H1 (cell line): ENCODE results near the gene ROPN1. TPM values are rescaled to one million over a fixed set of nuclear protein-coding genes. Genes with fewer than 3 reads are reported as not detected.

ENCODE experiments used
- CTCF ChIA-PET: fragments of 300-600 bp; sonication (Branson Sonifier 250); formaldehyde crosslinking; loops from one replicate; lab custom pipeline; 2021; ENCODE audit not compliant: partially characterized antibody; lab: Charles Lee
- POLR2A ChIA-PET: fragments of 300-600 bp; sonication (Branson Sonifier 250); formaldehyde crosslinking; loops from one replicate; lab custom pipeline; 2021; ENCODE audit warnings: inconsistent platforms; ENCODE audit not compliant: partially characterized antibody; lab: Charles Lee
- DNase-seq, 2 experiments: peaks; one replicate each; pipeline versions ENCODE4 v3.0.0 to v3.0.0-alpha.2; 2010 to 2022; ENCODE audit warnings: low spot score in 2 of 2, low read depth in 1 of 2, mixed read lengths in 1 of 2
- FAIRE-seq: peaks from 2 replicates; lab custom pipeline; 2011; peaks lifted over from hg19 to GRCh38; lab: Jason Lieb, UNC
- H2AFZ ChIP-seq: 2 replicates; pipeline ENCODE4 v1.8.1; 2012; ENCODE audit warnings: low read length, inconsistent platforms
- H2AK5ac ChIP-seq: 2 replicates; pipeline ENCODE4 v1.6.1; 2013; ENCODE audit warnings: low read depth, low read length
- H2BK120ac ChIP-seq: replicated peaks from 2 replicates; pipeline ENCODE3; 2013; ENCODE audit warnings: low read depth, low read length, inconsistent platforms
- H2BK12ac ChIP-seq: 2 replicates; pipeline ENCODE4 v1.6.1; 2013; ENCODE audit warnings: low read depth, low read length
- H2BK15ac ChIP-seq: 2 replicates; pipeline ENCODE4 v1.6.1; 2013; ENCODE audit warnings: low read length
- H2BK20ac ChIP-seq: 2 replicates; pipeline ENCODE4 v1.6.1; 2013; ENCODE audit warnings: low read length
- H2BK5ac ChIP-seq: 2 replicates; pipeline ENCODE4 v1.6.1; 2013; ENCODE audit warnings: low read depth, low read length
- H3K14ac ChIP-seq: 2 replicates; pipeline ENCODE4 v1.6.1; 2013; ENCODE audit warnings: inconsistent platforms; ENCODE audit not compliant: insufficient read length
- H3K18ac ChIP-seq: 2 replicates; pipeline ENCODE4 v1.6.1; 2013; ENCODE audit warnings: low read length; ENCODE audit errors: extremely low read depth
- H3K23ac ChIP-seq: 2 replicates; pipeline ENCODE4 v1.6.1; 2013; ENCODE audit warnings: inconsistent platforms; ENCODE audit not compliant: insufficient read length
- H3K23me2 ChIP-seq: 2 replicates; pipeline ENCODE4 v1.6.1; 2013; ENCODE audit warnings: low read depth, low read length
- H3K27ac ChIP-seq: 2 replicates; pipeline ENCODE4 v1.6.1; 2011; ENCODE audit warnings: low read depth, low read length, inconsistent platforms
- H3K27me3 ChIP-seq, 4 experiments: replicated peaks in 1 of 4; 1 replicate in 1 of 4; 2 replicates in 3 of 4; pipeline versions ENCODE4 v1.6.1 to v1.8.1; 2011 to 2013; ENCODE audit warnings: low read length in 3 of 4, mild to moderate bottlenecking in 3 of 4, inconsistent platforms in 2 of 4, mixed read lengths in 2 of 4, moderate library complexity in 1 of 4; ENCODE audit not compliant: control insufficient read depth in 3 of 4, insufficient read depth in 3 of 4; ENCODE audit errors: extremely low read depth in 1 of 4
- H3K36me3 ChIP-seq, 4 experiments: 2 replicates each; pipeline versions ENCODE4 v1.6.1 to v1.8.1; 2011 to 2013; ENCODE audit warnings: mild to moderate bottlenecking in 4 of 4, low read length in 3 of 4, moderate library complexity in 2 of 4, control low read depth in 1 of 4, inconsistent platforms in 1 of 4; ENCODE audit not compliant: insufficient read depth in 4 of 4, control insufficient read depth in 2 of 4
- H3K4ac ChIP-seq: replicated peaks from 2 replicates; pipeline ENCODE3; 2013; ENCODE audit warnings: low read length, low read depth, mixed read lengths, inconsistent platforms; ENCODE audit not compliant: insufficient read length
- H3K4me1 ChIP-seq, 4 experiments: replicated peaks in 1 of 4; 1 replicate in 1 of 4; 2 replicates in 3 of 4; pipeline versions ENCODE4 v1.6.1 to v1.8.1; 2011 to 2013; ENCODE audit warnings: low read length in 3 of 4, inconsistent platforms in 2 of 4, mixed read lengths in 1 of 4; ENCODE audit not compliant: insufficient read depth in 4 of 4, control insufficient read depth in 3 of 4
- H3K4me2 ChIP-seq, 2 experiments: 2 replicates each; pipeline versions ENCODE4 v1.6.1 to v1.8.1; 2011 to 2013; ENCODE audit warnings: low read depth in 2 of 2, low read length in 2 of 2, control low read depth in 1 of 2, inconsistent platforms in 1 of 2, mild to moderate bottlenecking in 1 of 2; ENCODE audit not compliant: insufficient read depth in 1 of 2
- H3K4me3 ChIP-seq, 4 experiments: fragments of 200-600, 300-600 bp in 1 of 4; sonication (generic), shearing (Covaris generic), sonication (Bioruptor Twin) in 1 of 4; 2 replicates each; pipeline versions ENCODE4 v1.5.1 to v1.8.1; 2011 to 2016; ENCODE audit warnings: low read length in 4 of 4, low read depth in 3 of 4, control low read depth in 2 of 4, inconsistent platforms in 2 of 4, mild to moderate bottlenecking in 2 of 4, mixed read lengths in 1 of 4, moderate library complexity in 1 of 4; ENCODE audit not compliant: insufficient read depth in 2 of 4; ENCODE audit errors: extremely low read depth in 1 of 4
- H3K56ac ChIP-seq: replicated peaks from 2 replicates; pipeline ENCODE3; 2013; ENCODE audit warnings: low read depth, mild to moderate bottlenecking, mixed read lengths, low read length, inconsistent platforms; ENCODE audit not compliant: insufficient read length
- H3K79me1 ChIP-seq: 2 replicates; pipeline ENCODE4 v1.6.1; 2013; ENCODE audit warnings: low read depth, low read length, control low read depth
- H3K79me2 ChIP-seq, 2 experiments: 2 replicates each; pipeline versions ENCODE4 v1.6.1 to v1.8.1; 2012 to 2013; ENCODE audit warnings: low read length in 2 of 2, mild to moderate bottlenecking in 2 of 2, inconsistent platforms in 1 of 2; ENCODE audit not compliant: insufficient read depth in 2 of 2, control insufficient read depth in 1 of 2
- H3K9ac ChIP-seq, 4 experiments: replicated peaks in 1 of 4; 1 replicate in 1 of 4; 2 replicates in 3 of 4; pipeline versions ENCODE4 v1.6.1 to v1.8.1; 2011 to 2013; ENCODE audit warnings: low read depth in 3 of 4, low read length in 3 of 4, control low read depth in 2 of 4, mild to moderate bottlenecking in 2 of 4, moderate library complexity in 2 of 4, inconsistent platforms in 1 of 4; ENCODE audit errors: extremely low read depth in 1 of 4
- H3K9me3 ChIP-seq, 2 experiments: 2 replicates each; pipeline versions ENCODE4 v1.6.1 to v1.8.1; 2012 to 2013; ENCODE audit warnings: mild to moderate bottlenecking in 2 of 2, moderate library complexity in 2 of 2, control low read depth in 1 of 2, inconsistent platforms in 1 of 2, low read depth in 1 of 2, low read length in 1 of 2, mixed read lengths in 1 of 2; ENCODE audit not compliant: insufficient read depth in 2 of 2
- H4K20me1 ChIP-seq, 2 experiments: replicated peaks in 1 of 2; 2 replicates each; pipeline versions ENCODE3 to v1.8.1; 2011 to 2013; ENCODE audit warnings: inconsistent platforms in 2 of 2, low read length in 2 of 2, mild to moderate bottlenecking in 1 of 2; ENCODE audit not compliant: insufficient read depth in 2 of 2, control insufficient read depth in 1 of 2
- H4K5ac ChIP-seq: 2 replicates; pipeline ENCODE4 v1.6.1; 2013; ENCODE audit warnings: low read length, low read depth, mixed read lengths, inconsistent platforms; ENCODE audit not compliant: insufficient read length
- H4K8ac ChIP-seq: 2 replicates; pipeline ENCODE4 v1.8.0; 2013; ENCODE audit warnings: mild to moderate bottlenecking, moderate library complexity, low read length, inconsistent platforms; ENCODE audit not compliant: insufficient read depth; ENCODE audit errors: extremely low read depth
- H4K91ac ChIP-seq: replicated peaks from 2 replicates; pipeline ENCODE3; 2013; ENCODE audit warnings: low read length, mixed read lengths, inconsistent platforms; ENCODE audit not compliant: insufficient read length
- CTCF ChIP-seq, 3 experiments: IDR thresholded peaks; 1 replicate in 2 of 3; 2 replicates in 1 of 3; pipeline versions ENCODE4 v1.5.1 to v1.6.1; 2011; ENCODE audit warnings: low read length in 3 of 3, mild to moderate bottlenecking in 3 of 3, inconsistent platforms in 2 of 3, low read depth in 1 of 3, moderate library complexity in 1 of 3; ENCODE audit not compliant: insufficient read depth in 1 of 3; ENCODE audit errors: control extremely low read depth in 1 of 3
- EGR1 ChIP-seq: IDR thresholded peaks from 2 replicates; pipeline ENCODE4 v1.6.1; 2011; ENCODE audit warnings: low read depth, low read length, borderline replicate concordance
- EP300 ChIP-seq, 2 experiments: IDR thresholded peaks; 1 replicate in 1 of 2; 2 replicates in 1 of 2; pipeline ENCODE4 v1.6.1; 2011 to 2012; ENCODE audit warnings: low read depth in 2 of 2, low read length in 2 of 2, mild to moderate bottlenecking in 2 of 2, borderline replicate concordance in 1 of 2, inconsistent platforms in 1 of 2, moderate library complexity in 1 of 2
- POLR2A ChIP-seq, 2 experiments: IDR thresholded peaks; 1 replicate in 1 of 2; 2 replicates in 1 of 2; pipeline ENCODE4 v1.6.1; 2011; ENCODE audit warnings: low read depth in 2 of 2, low read length in 2 of 2, mild to moderate bottlenecking in 2 of 2; ENCODE audit errors: control extremely low read depth in 1 of 2
- SIN3A ChIP-seq, 2 experiments: IDR thresholded peaks in 1 of 2; conservative IDR thresholded peaks in 1 of 2; 2 replicates each; pipeline ENCODE4 v1.6.1; 2011 to 2012; ENCODE audit warnings: low read length in 2 of 2, improper control_type of control experiment in 1 of 2, low read depth in 1 of 2, mild to moderate bottlenecking in 1 of 2
- SIRT6 ChIP-seq: IDR thresholded peaks from one replicate; pipeline ENCODE4 v1.7.1; 2012; ENCODE audit warnings: low read length, inconsistent platforms
- SP2 ChIP-seq: IDR thresholded peaks from 2 replicates; pipeline ENCODE4 v1.6.1; 2012; ENCODE audit warnings: mild to moderate bottlenecking, low read length, inconsistent platforms
- SP4 ChIP-seq: IDR thresholded peaks from 2 replicates; pipeline ENCODE4 v1.6.1; 2012; ENCODE audit warnings: low read length, inconsistent platforms
- TEAD4 ChIP-seq: IDR thresholded peaks from 2 replicates; pipeline ENCODE4 v1.6.1; 2012; ENCODE audit warnings: low read depth, low read length, inconsistent platforms, mixed read lengths
- USF2 ChIP-seq: IDR thresholded peaks from 2 replicates; pipeline ENCODE4 v1.6.1; 2011; ENCODE audit warnings: low read length, improper control_type of control experiment
- polyA plus RNA-seq, 7 experiments: library from polyadenylated mRNA; depleted of rRNA in 3 of 7; stranded (reverse) in 5 of 7; unstranded in 2 of 7; fragments of >200 nt in 5 of 7; fragments of 200-250 nt in 2 of 7; gene quantifications; 1 replicate in 5 of 7; 2 replicates in 1 of 7; 4 replicates in 1 of 7; pipeline versions ENCODE4 v1.2.1 to v1.2.3, GENCODE V29; 2011 to 2013; ENCODE audit warnings: missing spikeins in 2 of 7, mixed read lengths in 2 of 7
- total RNA-seq: library from RNA; stranded (reverse); fragmentation: NEBNext Ultra II Directional; extraction: Animal tissue kit (Norgen Biotek cat#: 25700); gene quantifications from 2 replicates; pipeline ENCODE4 v1.2.1, GENCODE V29; 2021

Gene ROPN1
- total and polyA plus RNA-seq, 2 of the 8 experiments (the other 6 are each of a cell fraction or from before 2014, with no cell fraction given) = 0.03 TPM; not detected in 1

DNA sequence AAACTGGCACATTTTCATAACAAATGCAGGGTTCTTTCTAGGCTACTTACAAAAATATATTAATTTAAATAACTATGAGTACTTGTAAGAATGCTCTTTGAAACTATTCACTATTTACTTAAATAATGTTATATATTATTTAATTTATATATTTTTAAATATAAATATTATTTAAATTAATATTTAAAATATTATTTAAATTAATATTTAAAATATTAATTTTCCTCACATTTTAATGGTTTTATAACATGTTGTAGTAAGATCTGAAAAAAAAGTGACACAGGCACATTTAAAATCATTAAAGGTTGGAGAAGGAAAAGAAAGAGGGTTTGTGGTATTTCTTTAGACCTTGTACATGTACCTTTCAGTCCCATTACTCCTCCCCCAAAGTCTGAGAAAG is 65.5 kb downstream of the ROPN1 start:
- H2BK15ac ChIP-seq = no peak overlapping the region
- no peak overlapping the region for H2AK5ac ChIP-seq
- H2BK20ac ChIP-seq = no peak overlapping the region
- H3K14ac ChIP-seq = no peak overlapping the region
- no peak overlapping the region for H4K8ac ChIP-seq
- no peaks in the 10 kb centered on the region for H3K27me3 ChIP-seq
- peaks cover 2 to 33% (median 12%) of the 10 kb centered on the region in 4 experiments; a peak in 7 of 8 replicates for H3K36me3 ChIP-seq
- no peak overlapping the region for H3K4ac ChIP-seq
- H4K20me1 ChIP-seq = no peaks in the 10 kb centered on the region
- H2BK120ac ChIP-seq = no peak overlapping the region
- no peak overlapping the region for H3K4me3 ChIP-seq
- no peaks in the 10 kb centered on the region for H3K4me1 ChIP-seq
- no peaks in the 10 kb centered on the region for H3K79me1 ChIP-seq
- H3K18ac ChIP-seq = no peak overlapping the region
- no peaks in the 10 kb centered on the region for H3K9me3 ChIP-seq
- POLR2A ChIA-PET = no interaction called here
- CTCF ChIA-PET = interaction anchor here (1.0 kb wide), 1 partner anchor 276 kb away, joined by 4 read pairs; no protein-coding TSS in a partner anchor
- H2BK12ac ChIP-seq = no peak overlapping the region
- H3K56ac ChIP-seq = no peak overlapping the region
- TF ChIP-seq EP300 (IDR thresholded peaks at IDR 0.05; ENCODE audit: borderline replicate concordance in 1 of 2, low read depth in 2 of 2, low read length in 2 of 2) = no peak
- no peak for TF ChIP-seq CTCF (IDR thresholded peaks at IDR 0.05; ENCODE audit: control extremely low read depth in 1 of 3, insufficient read depth in 1 of 3, low read depth in 1 of 3, low read length in 3 of 3)
- no peak for TF ChIP-seq EGR1
- no peak for TF ChIP-seq SIN3A (conservative IDR thresholded peaks at IDR 0.05 in 1 of 2, IDR thresholded peaks at IDR 0.05 in 1 of 2; ENCODE audit: low read depth in 1 of 2, low read length in 2 of 2)
- TF ChIP-seq SIRT6 = no peak
- TF ChIP-seq USF2 = no peak
- TF ChIP-seq TEAD4 = no peak
- no peak for TF ChIP-seq SP2
- no peak for TF ChIP-seq POLR2A (IDR thresholded peaks at IDR 0.05; ENCODE audit: control extremely low read depth in 1 of 2, low read depth in 2 of 2, low read length in 2 of 2)
- TF ChIP-seq SP4 = no peak
- H3K9ac ChIP-seq = no peak overlapping the region
- no peaks in the 10 kb centered on the region for H3K79me2 ChIP-seq
- no peak overlapping the region for H4K5ac ChIP-seq
- no peak overlapping the region for H2AFZ ChIP-seq
- no peak overlapping the region for H3K23ac ChIP-seq
- no peak overlapping the region for H2BK5ac ChIP-seq
- H3K23me2 ChIP-seq = no peaks in the 10 kb centered on the region
- no peak overlapping the region for H3K27ac ChIP-seq
- DNase-seq (no peak), FAIRE-seq (no peak)
- H4K91ac ChIP-seq = no peak overlapping the region
- H3K4me2 ChIP-seq = no peak overlapping the region
